Liver (tissue), 9 donors: ENCODE results near the gene B3GALT5. TPM values are rescaled to one million over a fixed set of nuclear protein-coding genes. Genes with fewer than 3 reads are reported as not detected.

Experiments used
- DNase-seq: peaks from one replicate; pipeline ENCODE4 v3.0.0-alpha.2; 2017; ENCODE audit warnings: low spot score
- H3K27ac ChIP-seq, 2 donors: one replicate each; pipeline ENCODE4 v1.7.0; 2013; ENCODE audit warnings: inconsistent platforms in 2 of 2, low read length in 2 of 2, control low read depth in 1 of 2, low read depth in 1 of 2, mild to moderate bottlenecking in 1 of 2
- H3K27me3 ChIP-seq, 4 donors: one replicate each; pipeline versions ENCODE4 v1.6.1 to v1.7.0; 2013; ENCODE audit warnings: low read length in 3 of 4, inconsistent platforms in 1 of 4, mild to moderate bottlenecking in 1 of 4, moderate library complexity in 1 of 4; ENCODE audit not compliant: control insufficient read depth in 4 of 4, insufficient read depth in 4 of 4
- H3K36me3 ChIP-seq, 4 donors: one replicate each; pipeline versions ENCODE4 v1.6.1 to v1.7.0; 2013; ENCODE audit warnings: low read length in 3 of 4, mild to moderate bottlenecking in 3 of 4, low read depth in 1 of 4, moderate library complexity in 1 of 4; ENCODE audit not compliant: control insufficient read depth in 4 of 4, insufficient read depth in 3 of 4
- H3K4me1 ChIP-seq, 4 donors: one replicate each; pipeline versions ENCODE4 v1.6.1 to v1.7.0; 2013; ENCODE audit warnings: low read length in 3 of 4, mild to moderate bottlenecking in 3 of 4, moderate library complexity in 1 of 4; ENCODE audit not compliant: control insufficient read depth in 4 of 4, insufficient read depth in 4 of 4
- H3K4me3 ChIP-seq, 3 donors: one replicate each; pipeline versions ENCODE4 v1.6.1 to v1.7.0; 2013; ENCODE audit warnings: low read length in 3 of 3, control low read depth in 1 of 3, low read depth in 1 of 3, mild to moderate bottlenecking in 1 of 3
- H3K9ac ChIP-seq, 2 donors: one replicate each; pipeline ENCODE4 v1.7.0; 2013; ENCODE audit warnings: low read length in 2 of 2, mild to moderate bottlenecking in 2 of 2, moderate library complexity in 2 of 2, control low read depth in 1 of 2, low read depth in 1 of 2
- H3K9me3 ChIP-seq, 4 donors: one replicate each; pipeline versions ENCODE4 v1.6.1 to v1.7.0; 2013; ENCODE audit warnings: low read length in 3 of 4; ENCODE audit not compliant: control insufficient read depth in 4 of 4
- FOXA1 ChIP-seq: IDR thresholded peaks from 2 replicates; pipeline ENCODE4 v1.6.1; 2016; ENCODE audit warnings: antibody characterized with exemption
- FOXA2 ChIP-seq: IDR thresholded peaks from 2 replicates; pipeline ENCODE4 v1.6.1; 2016; ENCODE audit warnings: antibody characterized with exemption
- GABPA ChIP-seq, 2 donors: IDR thresholded peaks in 1 of 2; conservative IDR thresholded peaks in 1 of 2; 2 replicates each; pipeline ENCODE4 v1.6.1; 2016; ENCODE audit warnings: antibody characterized with exemption in 2 of 2, mild to moderate bottlenecking in 1 of 2, moderate library complexity in 1 of 2
- HNF4A ChIP-seq, 2 donors: conservative IDR thresholded peaks; 2 replicates each; pipeline ENCODE4 v1.6.1; 2016; ENCODE audit warnings: antibody characterized with exemption in 2 of 2, mild to moderate bottlenecking in 2 of 2
- HNF4G ChIP-seq: IDR thresholded peaks from 2 replicates; pipeline ENCODE4 v1.6.1; 2016; ENCODE audit warnings: antibody characterized with exemption
- RAD21 ChIP-seq, 2 donors: IDR thresholded peaks; 2 replicates each; pipeline ENCODE4 v1.6.1; 2016; ENCODE audit warnings: antibody characterized with exemption in 2 of 2, mild to moderate bottlenecking in 2 of 2
- RXRA ChIP-seq, 2 donors: IDR thresholded peaks; 2 replicates each; pipeline ENCODE4 v1.6.1; 2017 to 2018; ENCODE audit warnings: antibody characterized with exemption in 2 of 2, mild to moderate bottlenecking in 1 of 2
- SP1 ChIP-seq: IDR thresholded peaks from 2 replicates; pipeline ENCODE4 v1.6.1; 2018; ENCODE audit warnings: antibody characterized with exemption, mild to moderate bottlenecking
- TAF1 ChIP-seq: conservative IDR thresholded peaks from 2 replicates; pipeline ENCODE4 v1.6.1; 2016; ENCODE audit warnings: antibody characterized with exemption, mild to moderate bottlenecking
- YY1 ChIP-seq: IDR thresholded peaks from 2 replicates; pipeline ENCODE4 v1.6.1; 2016; ENCODE audit warnings: antibody characterized with exemption, mild to moderate bottlenecking
- WGBS: extraction: QIAGEN DNeasy Blood & Tissue Kit; methylation state at CpG from one replicate; pipeline ENCODE4 v1.1.7; 2013; 5-methylcytosine and 5-hydroxymethylcytosine counted together
- polyA plus RNA-seq, 2 donors: library from polyadenylated mRNA; stranded (reverse) in 1 of 2; unstranded in 1 of 2; fragments of 200-250 nt in 1 of 2; fragments of >200 nt in 1 of 2; fragmentation: Nextera tagmentation in 1 of 2; extraction: Ambion mirVana in 1 of 2; gene quantifications; one replicate each; pipeline versions ENCODE4 v1.2.1 to v1.2.3, GENCODE V29; 2013 to 2015
- total RNA-seq, 2 donors: library from RNA; depleted of rRNA; stranded (reverse); fragments of >200 nt; gene quantifications; one replicate each; pipeline ENCODE4 v1.2.3, GENCODE V29; 2014
- TF ChIP-seq, protein P1 (sequence below): IDR thresholded peaks from 2 replicates; pipeline ENCODE4 v1.6.1; 2016; ENCODE audit warnings: antibody characterized with exemption, mild to moderate bottlenecking
- TF ChIP-seq, protein P2 (sequence below): IDR thresholded peaks from 2 replicates; pipeline ENCODE4 v1.6.1; 2016; ENCODE audit warnings: antibody characterized with exemption
- TF ChIP-seq, protein P3 (sequence below): fragments of 150-350 bp; IDR thresholded peaks from 2 replicates; pipeline ENCODE4 v1.5.1; 2017; ENCODE audit warnings: improper control_type of control experiment, low read depth, low read length; ENCODE audit not compliant: missing input control
- TF ChIP-seq, protein P4 (sequence below): IDR thresholded peaks from 2 replicates; pipeline ENCODE4 v1.6.1; 2016; ENCODE audit warnings: antibody characterized with exemption
- donor health status: healthy.
- donor health status: healthy.
- donor health status: healthy.
- donor health status: healthy.
- donor health status: healthy.

Gene B3GALT5
- total and polyA plus RNA-seq, 4 donors, result 0.05 to 0.33 (median 0.10) TPM

DNA sequence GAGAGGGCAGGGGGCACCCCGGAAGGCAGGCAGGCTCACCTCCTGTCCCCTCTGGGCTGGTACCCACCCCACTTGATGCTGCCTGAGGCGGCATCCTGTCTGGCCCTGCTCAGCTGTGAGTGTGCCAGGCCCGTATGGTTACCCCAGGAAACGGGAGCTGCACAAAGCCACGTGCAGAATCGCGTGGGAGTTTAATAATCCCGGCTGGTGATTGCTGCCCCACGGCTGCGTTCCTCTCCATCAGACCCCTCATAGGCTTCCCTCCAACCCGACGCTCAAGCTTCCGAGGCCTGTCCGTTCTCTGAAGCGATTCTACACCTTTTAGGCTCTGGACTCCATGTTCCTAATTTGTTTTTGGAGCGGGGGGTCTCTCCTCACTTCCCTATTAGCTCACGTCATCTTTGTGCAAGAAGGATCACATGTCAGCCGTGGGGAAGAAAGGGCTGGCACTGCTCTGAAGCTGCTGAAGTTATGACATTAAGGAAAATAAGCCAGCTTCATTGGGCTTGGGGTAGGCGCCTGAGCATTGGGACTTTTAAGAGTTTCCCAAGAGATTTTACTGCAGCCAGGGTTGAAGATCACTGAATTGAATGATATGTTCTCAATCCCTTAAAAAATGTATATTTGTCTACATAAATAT is 1.1 kb upstream of the B3GALT5 start:
- H3K9me3 ChIP-seq, result no peaks in the 10 kb centered on the region
- DNase-seq, result no peak
- H3K4me1 ChIP-seq, result no peaks in the 10 kb centered on the region
- no peaks in the 10 kb centered on the region for H3K36me3 ChIP-seq
- TF ChIP-seq, protein P1, sequence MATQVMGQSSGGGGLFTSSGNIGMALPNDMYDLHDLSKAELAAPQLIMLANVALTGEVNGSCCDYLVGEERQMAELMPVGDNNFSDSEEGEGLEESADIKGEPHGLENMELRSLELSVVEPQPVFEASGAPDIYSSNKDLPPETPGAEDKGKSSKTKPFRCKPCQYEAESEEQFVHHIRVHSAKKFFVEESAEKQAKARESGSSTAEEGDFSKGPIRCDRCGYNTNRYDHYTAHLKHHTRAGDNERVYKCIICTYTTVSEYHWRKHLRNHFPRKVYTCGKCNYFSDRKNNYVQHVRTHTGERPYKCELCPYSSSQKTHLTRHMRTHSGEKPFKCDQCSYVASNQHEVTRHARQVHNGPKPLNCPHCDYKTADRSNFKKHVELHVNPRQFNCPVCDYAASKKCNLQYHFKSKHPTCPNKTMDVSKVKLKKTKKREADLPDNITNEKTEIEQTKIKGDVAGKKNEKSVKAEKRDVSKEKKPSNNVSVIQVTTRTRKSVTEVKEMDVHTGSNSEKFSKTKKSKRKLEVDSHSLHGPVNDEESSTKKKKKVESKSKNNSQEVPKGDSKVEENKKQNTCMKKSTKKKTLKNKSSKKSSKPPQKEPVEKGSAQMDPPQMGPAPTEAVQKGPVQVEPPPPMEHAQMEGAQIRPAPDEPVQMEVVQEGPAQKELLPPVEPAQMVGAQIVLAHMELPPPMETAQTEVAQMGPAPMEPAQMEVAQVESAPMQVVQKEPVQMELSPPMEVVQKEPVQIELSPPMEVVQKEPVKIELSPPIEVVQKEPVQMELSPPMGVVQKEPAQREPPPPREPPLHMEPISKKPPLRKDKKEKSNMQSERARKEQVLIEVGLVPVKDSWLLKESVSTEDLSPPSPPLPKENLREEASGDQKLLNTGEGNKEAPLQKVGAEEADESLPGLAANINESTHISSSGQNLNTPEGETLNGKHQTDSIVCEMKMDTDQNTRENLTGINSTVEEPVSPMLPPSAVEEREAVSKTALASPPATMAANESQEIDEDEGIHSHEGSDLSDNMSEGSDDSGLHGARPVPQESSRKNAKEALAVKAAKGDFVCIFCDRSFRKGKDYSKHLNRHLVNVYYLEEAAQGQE, result no peak
- TF ChIP-seq RXRA (IDR thresholded peaks at IDR 0.05), result no peak
- TF ChIP-seq, protein P2, sequence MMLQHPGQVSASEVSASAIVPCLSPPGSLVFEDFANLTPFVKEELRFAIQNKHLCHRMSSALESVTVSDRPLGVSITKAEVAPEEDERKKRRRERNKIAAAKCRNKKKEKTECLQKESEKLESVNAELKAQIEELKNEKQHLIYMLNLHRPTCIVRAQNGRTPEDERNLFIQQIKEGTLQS, result no peak
- TF ChIP-seq, protein P3, sequence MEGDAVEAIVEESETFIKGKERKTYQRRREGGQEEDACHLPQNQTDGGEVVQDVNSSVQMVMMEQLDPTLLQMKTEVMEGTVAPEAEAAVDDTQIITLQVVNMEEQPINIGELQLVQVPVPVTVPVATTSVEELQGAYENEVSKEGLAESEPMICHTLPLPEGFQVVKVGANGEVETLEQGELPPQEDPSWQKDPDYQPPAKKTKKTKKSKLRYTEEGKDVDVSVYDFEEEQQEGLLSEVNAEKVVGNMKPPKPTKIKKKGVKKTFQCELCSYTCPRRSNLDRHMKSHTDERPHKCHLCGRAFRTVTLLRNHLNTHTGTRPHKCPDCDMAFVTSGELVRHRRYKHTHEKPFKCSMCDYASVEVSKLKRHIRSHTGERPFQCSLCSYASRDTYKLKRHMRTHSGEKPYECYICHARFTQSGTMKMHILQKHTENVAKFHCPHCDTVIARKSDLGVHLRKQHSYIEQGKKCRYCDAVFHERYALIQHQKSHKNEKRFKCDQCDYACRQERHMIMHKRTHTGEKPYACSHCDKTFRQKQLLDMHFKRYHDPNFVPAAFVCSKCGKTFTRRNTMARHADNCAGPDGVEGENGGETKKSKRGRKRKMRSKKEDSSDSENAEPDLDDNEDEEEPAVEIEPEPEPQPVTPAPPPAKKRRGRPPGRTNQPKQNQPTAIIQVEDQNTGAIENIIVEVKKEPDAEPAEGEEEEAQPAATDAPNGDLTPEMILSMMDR, result no peak
- no peak for TF ChIP-seq TAF1
- no peak for TF ChIP-seq YY1
- no peak for TF ChIP-seq FOXA2
- TF ChIP-seq GABPA (IDR thresholded peaks at IDR 0.05 in 1 of 2, conservative IDR thresholded peaks at IDR 0.05 in 1 of 2), result no peak
- WGBS, result 38% methylated on average over 19 of the region's 19 CpGs
- peaks cover 2 to 10% (median 8%) of the 10 kb centered on the region in 4 donors for H3K27me3 ChIP-seq
- H3K27ac ChIP-seq, result no peak overlapping the region
- H3K4me3 ChIP-seq, result no peak overlapping the region
- no peak overlapping the region for H3K9ac ChIP-seq

DNA sequence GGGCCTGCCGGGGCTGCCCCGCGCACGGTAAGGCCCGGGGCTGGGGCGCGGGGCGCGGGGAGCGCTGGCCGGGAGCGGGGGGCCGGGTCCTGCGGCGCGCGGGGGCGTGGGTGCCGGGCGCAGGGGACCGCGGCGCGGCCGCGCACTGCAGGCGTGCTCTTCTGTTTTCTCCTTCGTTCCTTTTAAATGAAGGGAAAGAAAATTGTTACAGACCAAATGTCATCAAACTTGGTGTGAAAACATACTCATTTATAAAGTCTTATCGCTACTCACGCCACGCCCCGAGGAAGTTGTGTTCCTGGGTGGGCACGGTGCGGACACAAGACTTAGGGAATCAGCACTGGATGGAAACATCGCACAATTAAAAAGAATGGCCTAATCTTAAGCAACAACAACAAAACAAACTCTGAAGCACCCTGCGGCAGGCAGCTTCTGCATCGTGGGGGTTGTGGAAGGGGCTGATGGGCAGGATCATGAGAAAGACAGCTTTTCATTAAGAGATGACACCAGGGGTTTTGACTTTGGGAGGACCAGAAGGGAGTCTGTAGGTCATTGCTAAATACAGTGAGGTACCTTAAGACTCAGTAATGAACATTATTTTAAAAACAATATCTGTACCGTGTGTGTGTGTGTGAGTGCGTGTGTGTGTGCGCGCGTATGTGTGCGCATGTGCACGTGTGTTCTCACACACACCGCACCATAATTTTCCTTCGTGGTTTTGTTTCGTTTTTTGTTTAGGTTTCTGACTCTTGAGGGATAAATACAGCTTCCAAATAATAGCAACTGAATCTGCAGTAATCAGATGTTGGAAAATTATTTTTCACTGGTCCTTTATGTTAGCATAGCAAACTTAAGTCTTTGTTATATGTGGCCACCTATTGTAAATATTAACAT is 548 bp downstream of the B3GALT5 start:
- no peak overlapping the region for H3K9ac ChIP-seq
- WGBS, result 10% methylated on average over 47 of the region's 47 CpGs
- TF ChIP-seq, protein P2, result no peak
- TF ChIP-seq RXRA (IDR thresholded peaks at IDR 0.05) (no peak), FOXA1 (no peak), SP1 (no peak), FOXA2 (no peak), HNF4G (no peak), YY1 (no peak), HNF4A (conservative IDR thresholded peaks at IDR 0.05) (no peak), RAD21 (IDR thresholded peaks at IDR 0.05) (no peak)
- TF ChIP-seq, protein P1, result no peak
- TF ChIP-seq, protein P3, result no peak
- TF ChIP-seq, protein P4, sequence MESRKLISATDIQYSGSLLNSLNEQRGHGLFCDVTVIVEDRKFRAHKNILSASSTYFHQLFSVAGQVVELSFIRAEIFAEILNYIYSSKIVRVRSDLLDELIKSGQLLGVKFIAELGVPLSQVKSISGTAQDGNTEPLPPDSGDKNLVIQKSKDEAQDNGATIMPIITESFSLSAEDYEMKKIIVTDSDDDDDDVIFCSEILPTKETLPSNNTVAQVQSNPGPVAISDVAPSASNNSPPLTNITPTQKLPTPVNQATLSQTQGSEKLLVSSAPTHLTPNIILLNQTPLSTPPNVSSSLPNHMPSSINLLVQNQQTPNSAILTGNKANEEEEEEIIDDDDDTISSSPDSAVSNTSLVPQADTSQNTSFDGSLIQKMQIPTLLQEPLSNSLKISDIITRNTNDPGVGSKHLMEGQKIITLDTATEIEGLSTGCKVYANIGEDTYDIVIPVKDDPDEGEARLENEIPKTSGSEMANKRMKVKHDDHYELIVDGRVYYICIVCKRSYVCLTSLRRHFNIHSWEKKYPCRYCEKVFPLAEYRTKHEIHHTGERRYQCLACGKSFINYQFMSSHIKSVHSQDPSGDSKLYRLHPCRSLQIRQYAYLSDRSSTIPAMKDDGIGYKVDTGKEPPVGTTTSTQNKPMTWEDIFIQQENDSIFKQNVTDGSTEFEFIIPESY, result no peak

More for the DNA sequence above, 548 bp downstream of the B3GALT5 start:
- Histone ChIP-seq H3K4me1 (no peaks in the 10 kb centered on the region), H3K36me3 (no peaks in the 10 kb centered on the region), H3K27ac (no peak overlapping the region), H3K4me3 (peak overlapping the region in 1 of 3 donors; percentile 22), H3K9me3 (no peaks in the 10 kb centered on the region), H3K27me3 (peaks cover 2 to 10% (median 8%) of the 10 kb centered on the region in 4 donors)
- DNase-seq, result no peak
